ENCODE measurements around the gene SLC22A2.
"Not testable (repeated sequence)": the region's sequence is repeated elsewhere in the genome, so short reads cannot be mapped to it uniquely, and the experiment has no call there.

Gene SLC22A2

GRCh38 chr6:160258346-160259142 is at the start of gene SLC22A2:
Gene SLC22A2 (minus strand): TSS chr6:160258821. CDS start chr6:160258757, 64 bp downstream.
- no peak for DNase-seq (ENCODE audit: low read depth)

GRCh38 chr6:160305926-160306713 is 47.5 kb upstream of the SLC22A2 start:
- no peak for DNase-seq (ENCODE audit: low read depth)

- no peak for DNase-seq (ENCODE audit: low read depth)
These were observed 45.2 kb upstream of the SLC22A2 start for GRCh38 chr6:160303806-160304205.

- not testable (repeated sequence) for DNase-seq (ENCODE audit: low read depth)
These were observed 43.9 kb upstream of the SLC22A2 start for GRCh38 chr6:160302431-160303082.

GRCh38 chr6:160301339-160301738 is 42.7 kb upstream of the SLC22A2 start:
- no peak for DNase-seq (ENCODE audit: low read depth)

- no peak for DNase-seq (ENCODE audit: low read depth)
These were observed 41.6 kb upstream of the SLC22A2 start for GRCh38 chr6:160300076-160300695.

- no peak for DNase-seq (ENCODE audit: low read depth)
These were observed 40.9 kb upstream of the SLC22A2 start for GRCh38 chr6:160299559-160299958.

GRCh38 chr6:160298121-160298520 is 39.5 kb upstream of the SLC22A2 start:
- no peak for DNase-seq (ENCODE audit: low read depth)

GRCh38 chr6:160297310-160297709 is 38.7 kb upstream of the SLC22A2 start:
- DNase-seq (ENCODE audit: low read depth) = no peak

GRCh38 chr6:160293844-160294243 is 35.2 kb upstream of the SLC22A2 start:
- no peak for DNase-seq (ENCODE audit: low read depth)

GRCh38 chr6:160285541-160286105 is 27.0 kb upstream of the SLC22A2 start:
- no peak for DNase-seq (ENCODE audit: low read depth)

- no peak for DNase-seq (ENCODE audit: low read depth)
These were observed 26.0 kb upstream of the SLC22A2 start for GRCh38 chr6:160284575-160284974.

- no peak for DNase-seq (ENCODE audit: low read depth)
These were observed 23.8 kb upstream of the SLC22A2 start for GRCh38 chr6:160282444-160282843.

- DNase-seq (ENCODE audit: low read depth) = no peak
These were observed 21.2 kb upstream of the SLC22A2 start for GRCh38 chr6:160279850-160280249.

- no peak for DNase-seq (ENCODE audit: low read depth)
These were observed 20.2 kb upstream of the SLC22A2 start for GRCh38 chr6:160278786-160279310.

GRCh38 chr6:160278311-160278710 is 19.7 kb upstream of the SLC22A2 start:
- DNase-seq (ENCODE audit: low read depth) = no peak

GRCh38 chr6:160277546-160277945 is 18.9 kb upstream of the SLC22A2 start:
- DNase-seq (ENCODE audit: low read depth) = no peak

GRCh38 chr6:160277144-160277543 is 18.5 kb upstream of the SLC22A2 start:
- no peak for DNase-seq (ENCODE audit: low read depth)

GRCh38 chr6:160276126-160276525 is 17.5 kb upstream of the SLC22A2 start:
- DNase-seq (ENCODE audit: low read depth) = no peak

GRCh38 chr6:160275511-160276003 is 16.9 kb upstream of the SLC22A2 start:
- no peak for DNase-seq (ENCODE audit: low read depth)

GRCh38 chr6:160274871-160275510 is 16.4 kb upstream of the SLC22A2 start:
- DNase-seq (ENCODE audit: low read depth) = no peak
